PFSK-1 (cell line): ENCODE results near the gene SV2A.

Source experiments
- FOXP2 ChIP-seq: optimal IDR thresholded peaks from 2 replicates; pipeline ENCODE3; 2011; ENCODE audit warnings: borderline replicate concordance, control low read depth, inconsistent platforms; ENCODE audit not compliant: insufficient read depth; ENCODE audit errors: extremely low read length, extremely low read depth
- POLR2AphosphoS5 ChIP-seq: IDR thresholded peaks from 2 replicates; pipeline ENCODE4 v1.6.1; 2012; ENCODE audit warnings: low read depth, mild to moderate bottlenecking, control low read depth, low read length, moderate library complexity
- SIN3A ChIP-seq: IDR thresholded peaks from 2 replicates; pipeline ENCODE4 v1.6.1; 2012; ENCODE audit warnings: mild to moderate bottlenecking, low read length, moderate library complexity, borderline replicate concordance; ENCODE audit not compliant: insufficient read depth
- TAF1 ChIP-seq: IDR thresholded peaks from 2 replicates; pipeline ENCODE4 v1.6.1; 2012; ENCODE audit warnings: low read length, control low read depth, borderline replicate concordance; ENCODE audit not compliant: insufficient read depth
- TF ChIP-seq, protein P1 (sequence below), 2 experiments: IDR thresholded peaks; 2 replicates each; pipeline versions ENCODE4 v1.6.1 to v1.8.0; 2011 to 2012; ENCODE audit warnings: low read depth in 2 of 2, low read length in 2 of 2, control low read depth in 1 of 2, inconsistent platforms in 1 of 2, mild to moderate bottlenecking in 1 of 2, moderate library complexity in 1 of 2; ENCODE audit not compliant: insufficient read depth in 1 of 2

SV2A gene

GRCh38 chr1:149887456-149888246, 30.0 kb downstream of the SV2A start:
- TF ChIP-seq POLR2AphosphoS5, result peak; percentile 66
- TF ChIP-seq, protein P1, sequence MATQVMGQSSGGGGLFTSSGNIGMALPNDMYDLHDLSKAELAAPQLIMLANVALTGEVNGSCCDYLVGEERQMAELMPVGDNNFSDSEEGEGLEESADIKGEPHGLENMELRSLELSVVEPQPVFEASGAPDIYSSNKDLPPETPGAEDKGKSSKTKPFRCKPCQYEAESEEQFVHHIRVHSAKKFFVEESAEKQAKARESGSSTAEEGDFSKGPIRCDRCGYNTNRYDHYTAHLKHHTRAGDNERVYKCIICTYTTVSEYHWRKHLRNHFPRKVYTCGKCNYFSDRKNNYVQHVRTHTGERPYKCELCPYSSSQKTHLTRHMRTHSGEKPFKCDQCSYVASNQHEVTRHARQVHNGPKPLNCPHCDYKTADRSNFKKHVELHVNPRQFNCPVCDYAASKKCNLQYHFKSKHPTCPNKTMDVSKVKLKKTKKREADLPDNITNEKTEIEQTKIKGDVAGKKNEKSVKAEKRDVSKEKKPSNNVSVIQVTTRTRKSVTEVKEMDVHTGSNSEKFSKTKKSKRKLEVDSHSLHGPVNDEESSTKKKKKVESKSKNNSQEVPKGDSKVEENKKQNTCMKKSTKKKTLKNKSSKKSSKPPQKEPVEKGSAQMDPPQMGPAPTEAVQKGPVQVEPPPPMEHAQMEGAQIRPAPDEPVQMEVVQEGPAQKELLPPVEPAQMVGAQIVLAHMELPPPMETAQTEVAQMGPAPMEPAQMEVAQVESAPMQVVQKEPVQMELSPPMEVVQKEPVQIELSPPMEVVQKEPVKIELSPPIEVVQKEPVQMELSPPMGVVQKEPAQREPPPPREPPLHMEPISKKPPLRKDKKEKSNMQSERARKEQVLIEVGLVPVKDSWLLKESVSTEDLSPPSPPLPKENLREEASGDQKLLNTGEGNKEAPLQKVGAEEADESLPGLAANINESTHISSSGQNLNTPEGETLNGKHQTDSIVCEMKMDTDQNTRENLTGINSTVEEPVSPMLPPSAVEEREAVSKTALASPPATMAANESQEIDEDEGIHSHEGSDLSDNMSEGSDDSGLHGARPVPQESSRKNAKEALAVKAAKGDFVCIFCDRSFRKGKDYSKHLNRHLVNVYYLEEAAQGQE (IDR thresholded peaks at IDR 0.05; ENCODE audit: insufficient read depth in 1 of 2, low read depth in 2 of 2, low read length in 2 of 2), result no peak
- no peak for TF ChIP-seq FOXP2
- no peak for TF ChIP-seq TAF1

- peak; percentile 58; the same call in 1 of the 2 replicates for TF ChIP-seq POLR2AphosphoS5
Observed at GRCh38 chr1:149887196-149887455, 30.5 kb downstream of the SV2A start.

DNA sequence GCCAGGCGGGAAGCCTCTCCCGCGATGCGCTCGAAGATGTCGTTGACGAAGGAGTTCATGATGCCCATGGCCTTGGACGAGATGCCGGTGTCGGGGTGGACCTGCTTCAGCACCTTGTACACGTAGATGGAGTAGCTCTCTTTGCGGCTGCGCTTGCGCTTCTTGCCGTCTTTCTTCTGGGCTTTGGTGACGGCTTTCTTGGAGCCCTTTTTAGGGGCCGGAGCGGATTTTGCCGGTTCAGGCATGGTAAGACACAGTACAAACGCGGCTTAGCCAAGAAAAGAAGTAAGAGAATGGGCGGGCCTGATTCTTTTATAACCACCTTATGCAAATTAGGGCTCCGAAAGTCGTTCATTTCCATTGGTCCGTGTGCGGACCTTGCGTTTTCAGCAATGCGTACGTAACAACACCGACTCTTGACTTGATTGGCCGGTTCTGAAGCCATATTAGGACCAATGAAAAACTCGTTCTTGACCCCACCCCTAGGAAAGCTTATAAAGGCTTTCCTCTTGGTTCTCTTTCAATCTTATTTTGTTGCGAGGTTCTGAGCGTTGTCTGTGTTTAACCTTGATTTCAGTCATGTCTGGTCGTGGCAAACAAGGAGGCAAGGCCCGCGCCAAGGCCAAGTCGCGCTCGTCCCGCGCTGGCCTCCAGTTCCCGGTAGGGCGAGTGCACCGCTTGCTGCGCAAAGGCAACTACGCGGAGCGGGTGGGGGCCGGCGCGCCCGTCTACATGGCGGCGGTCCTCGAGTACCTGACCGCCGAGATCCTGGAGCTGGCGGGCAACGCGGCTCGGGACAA, 31.0 kb downstream of the SV2A start:
- TF ChIP-seq FOXP2, result no peak
- TF ChIP-seq SIN3A, result peak; percentile 70
- TF ChIP-seq TAF1, result peak; percentile 75
- peak; percentile 86 for TF ChIP-seq POLR2AphosphoS5
- TF ChIP-seq, protein P1 (IDR thresholded peaks at IDR 0.05; ENCODE audit: insufficient read depth in 1 of 2, low read depth in 2 of 2, low read length in 2 of 2), result peak in 1 of 2 experiments; percentile 27; a peak in 1 of 4 replicates

- TF ChIP-seq POLR2AphosphoS5, result peak; percentile 97; the same call in 1 of the 2 replicates
Observed at GRCh38 chr1:149886121-149886395, 31.6 kb downstream of the SV2A start.

DNA sequence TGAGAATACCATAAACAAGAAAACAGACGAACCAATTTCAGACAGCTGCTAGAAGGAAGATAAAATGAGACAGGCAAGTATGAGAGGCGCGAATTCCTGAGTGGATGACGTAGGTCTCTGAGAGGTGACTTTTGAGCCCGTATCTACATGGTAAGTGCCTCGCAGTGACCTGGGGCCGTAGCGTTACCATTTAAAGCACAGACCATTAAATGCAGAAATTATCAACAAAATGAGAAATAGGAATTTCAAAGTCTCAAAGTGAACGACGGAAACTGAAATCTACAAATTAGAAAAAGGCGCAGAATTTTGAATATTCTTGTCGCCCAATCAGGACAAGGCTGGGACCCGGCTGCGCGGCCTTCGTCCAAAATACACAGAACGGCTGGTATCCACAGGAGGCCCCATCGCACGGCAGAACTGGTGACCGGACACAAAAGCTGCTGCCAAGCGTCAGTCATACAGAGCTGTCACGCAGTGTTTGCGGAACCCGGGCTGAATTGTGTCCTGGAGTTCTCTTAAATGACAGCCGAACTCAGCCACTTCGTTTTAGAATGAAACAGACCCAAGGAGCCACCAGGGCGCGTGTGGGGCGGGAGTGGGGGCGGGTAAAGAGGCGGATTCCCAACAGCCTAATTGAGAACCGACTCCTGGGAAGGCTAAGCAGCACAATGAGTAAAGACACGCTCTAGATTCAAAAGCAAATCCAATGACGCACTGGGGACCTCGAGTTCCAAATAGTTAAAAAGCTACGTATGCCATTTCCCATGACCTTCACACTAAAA, 32.1 kb downstream of the SV2A start:
- TF ChIP-seq POLR2AphosphoS5 (peak; percentile 82; the same call in 1 of the 2 replicates), FOXP2 (peak; percentile 67), SIN3A (peak; percentile 86; the same call in 1 of the 2 replicates), TAF1 (no peak; the same call in 1 of the 2 replicates)

DNA sequence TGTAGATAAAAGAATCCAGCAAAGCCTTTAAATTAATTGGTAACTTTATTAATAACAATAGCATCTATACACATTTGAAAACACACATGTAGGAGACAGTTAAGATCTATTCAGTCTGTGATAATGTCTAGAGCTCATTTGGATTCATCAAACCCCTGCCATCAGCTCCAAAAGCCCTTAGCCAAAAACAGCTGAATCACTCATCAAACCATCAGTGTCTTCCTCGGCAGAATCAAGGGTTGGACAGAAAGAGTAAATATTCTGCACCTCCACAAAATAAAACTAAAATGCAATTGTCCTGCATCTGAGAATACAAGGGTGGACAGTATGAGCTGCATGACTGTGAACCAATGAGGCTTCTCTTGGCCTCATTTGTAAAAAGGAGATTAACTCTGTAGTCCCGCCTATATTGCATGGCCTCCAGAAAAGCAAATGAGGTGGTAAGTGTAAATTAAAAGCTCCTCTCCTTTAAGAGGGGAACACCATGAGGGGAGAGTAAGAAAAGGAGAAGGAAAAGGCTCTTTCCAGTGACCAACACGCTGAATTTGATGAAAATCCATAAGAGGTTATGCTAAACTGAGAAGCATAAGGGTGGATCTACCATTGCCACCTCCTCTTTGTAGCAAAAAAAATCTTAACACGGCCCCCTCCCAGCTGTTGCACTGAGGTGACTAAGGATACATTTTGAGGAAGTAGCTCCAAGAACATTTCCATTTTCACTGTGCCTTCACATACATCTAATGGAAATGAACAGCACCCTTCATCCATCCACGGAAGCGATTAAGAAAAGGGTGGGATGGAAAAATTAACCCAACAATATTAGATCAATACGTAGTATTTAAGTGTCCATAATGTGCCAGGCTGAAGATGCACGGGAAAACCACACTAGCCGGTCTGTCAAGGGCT, 33.0 kb downstream of the SV2A start:
- TF ChIP-seq FOXP2 (no peak), TAF1 (no peak), SIN3A (no peak), POLR2AphosphoS5 (no peak)
- TF ChIP-seq, protein P1 (IDR thresholded peaks at IDR 0.05; ENCODE audit: insufficient read depth in 1 of 2, low read depth in 2 of 2, low read length in 2 of 2), result no peak
